Measurements from ENCODE around the gene AXL.

DNA sequence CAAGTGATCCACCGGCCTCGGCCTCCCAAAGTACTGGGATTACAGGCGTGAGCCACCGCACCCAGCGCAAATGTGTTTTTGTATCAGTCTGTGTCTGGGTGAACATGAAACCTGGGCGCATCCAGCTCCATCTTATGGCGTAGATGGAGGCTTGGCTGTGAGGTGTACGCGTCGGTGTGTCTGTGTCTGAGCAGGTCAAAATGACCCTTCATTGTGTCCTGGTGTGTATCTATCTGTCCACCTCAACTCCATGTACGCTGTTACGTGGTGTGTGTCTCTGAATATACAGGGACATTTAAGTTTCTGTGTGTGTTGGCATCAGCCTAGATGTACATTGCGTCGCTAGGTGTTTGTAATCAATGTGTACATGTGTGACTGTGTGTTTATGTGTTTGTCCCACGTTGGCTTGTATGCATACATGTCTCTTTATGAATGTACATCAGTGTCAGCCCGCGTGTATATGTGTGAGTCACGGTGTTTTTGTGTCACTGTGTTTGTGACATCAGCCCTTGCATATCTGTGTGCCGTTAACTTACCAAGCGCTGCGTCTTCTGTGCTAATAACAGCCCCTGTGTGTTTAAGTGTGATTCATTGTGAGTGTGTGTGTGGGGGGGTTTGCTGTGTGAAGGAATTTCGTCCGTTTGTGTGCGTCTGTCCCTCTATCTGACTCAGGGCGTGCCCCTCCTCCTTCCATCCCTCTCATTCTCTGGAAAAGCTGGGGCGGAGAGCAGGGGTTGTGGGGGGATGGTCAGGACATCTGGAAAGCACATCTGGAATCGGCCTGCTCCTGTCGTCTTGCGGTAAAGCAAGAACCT, 6.4 kb downstream of the AXL start:
- TF ChIP-seq, protein P1, sequence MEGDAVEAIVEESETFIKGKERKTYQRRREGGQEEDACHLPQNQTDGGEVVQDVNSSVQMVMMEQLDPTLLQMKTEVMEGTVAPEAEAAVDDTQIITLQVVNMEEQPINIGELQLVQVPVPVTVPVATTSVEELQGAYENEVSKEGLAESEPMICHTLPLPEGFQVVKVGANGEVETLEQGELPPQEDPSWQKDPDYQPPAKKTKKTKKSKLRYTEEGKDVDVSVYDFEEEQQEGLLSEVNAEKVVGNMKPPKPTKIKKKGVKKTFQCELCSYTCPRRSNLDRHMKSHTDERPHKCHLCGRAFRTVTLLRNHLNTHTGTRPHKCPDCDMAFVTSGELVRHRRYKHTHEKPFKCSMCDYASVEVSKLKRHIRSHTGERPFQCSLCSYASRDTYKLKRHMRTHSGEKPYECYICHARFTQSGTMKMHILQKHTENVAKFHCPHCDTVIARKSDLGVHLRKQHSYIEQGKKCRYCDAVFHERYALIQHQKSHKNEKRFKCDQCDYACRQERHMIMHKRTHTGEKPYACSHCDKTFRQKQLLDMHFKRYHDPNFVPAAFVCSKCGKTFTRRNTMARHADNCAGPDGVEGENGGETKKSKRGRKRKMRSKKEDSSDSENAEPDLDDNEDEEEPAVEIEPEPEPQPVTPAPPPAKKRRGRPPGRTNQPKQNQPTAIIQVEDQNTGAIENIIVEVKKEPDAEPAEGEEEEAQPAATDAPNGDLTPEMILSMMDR (IDR thresholded peaks at IDR 0.05; ENCODE audit: low read length): no peak
- TF ChIP-seq EZH2 (IDR thresholded peaks at IDR 0.05; ENCODE audit: borderline replicate concordance, low read length): no peak

All from OCI-LY1 (cell line).